ENCODE data around the gene SLC45A3.

The SLC45A3 gene

GRCh38 chr1:205631768-205632668, 48.3 kb downstream of the SLC45A3 start, which contains the start of gene ELK4:
TSS of gene ELK4 (minus strand) at chr1:205632011. CDS start at chr1:205623882, 8,129 bp downstream.
- DNase-seq, result peak; percentile 96

GRCh38 chr1:205631010-205631767, 49.1 kb downstream of the SLC45A3 start:
- DNase-seq, result peak; percentile 88

- no peak for DNase-seq
These were observed 49.7 kb downstream of the SLC45A3 start for GRCh38 chr1:205630651-205631009.

GRCh38 chr1:205630241-205630640, 50.1 kb downstream of the SLC45A3 start:
- DNase-seq, result no peak

GRCh38 chr1:205629751-205630150, 50.6 kb downstream of the SLC45A3 start:
- DNase-seq, result no peak

GRCh38 chr1:205627956-205628355, 52.4 kb downstream of the SLC45A3 start:
- DNase-seq, result no peak

- DNase-seq, result no peak
These were observed 54.1 kb downstream of the SLC45A3 start for GRCh38 chr1:205626216-205626615.

GRCh38 chr1:205623646-205624045, 56.7 kb downstream of the SLC45A3 start:
- DNase-seq, result no peak

GRCh38 chr1:205620269-205620668, 60.0 kb downstream of the SLC45A3 start:
- DNase-seq, result no peak

GRCh38 chr1:205619376-205619775, 60.9 kb downstream of the SLC45A3 start:
- no peak for DNase-seq

GRCh38 chr1:205616563-205617293, 63.6 kb downstream of the SLC45A3 start:
- DNase-seq, result no peak

GRCh38 chr1:205615789-205616188, 64.5 kb downstream of the SLC45A3 start:
- no peak for DNase-seq

- no peak for DNase-seq
These were observed 66.4 kb downstream of the SLC45A3 start for GRCh38 chr1:205613854-205614412.

- DNase-seq, result no peak
These were observed 67.8 kb downstream of the SLC45A3 start for GRCh38 chr1:205612556-205612955.

GRCh38 chr1:205612104-205612503, 68.2 kb downstream of the SLC45A3 start:
- no peak for DNase-seq

- no peak for DNase-seq
These were observed 69.3 kb downstream of the SLC45A3 start for GRCh38 chr1:205610901-205611466.

- DNase-seq, result no peak
These were observed 70.3 kb downstream of the SLC45A3 start for GRCh38 chr1:205610036-205610435.
